Measurements from ENCODE around the gene NFIB.

Gene NFIB

GRCh38 chr9:14098486-14099180 lies 215.3 kb downstream of the NFIB start:
- no peak for DNase-seq (ENCODE audit: low read depth)

GRCh38 chr9:14097666-14098415 lies 216.1 kb downstream of the NFIB start:
- no peak for DNase-seq (ENCODE audit: low read depth)

- DNase-seq (ENCODE audit: low read depth): no peak
These were observed 216.7 kb downstream of the NFIB start for GRCh38 chr9:14097215-14097614.

- DNase-seq (ENCODE audit: low read depth): no peak
These were observed 217.6 kb downstream of the NFIB start for GRCh38 chr9:14096258-14096922.

- DNase-seq (ENCODE audit: low read depth): no peak
These were observed 218.7 kb downstream of the NFIB start for GRCh38 chr9:14095277-14095676.

GRCh38 chr9:14094491-14094890 lies 219.4 kb downstream of the NFIB start:
- DNase-seq (ENCODE audit: low read depth): no peak

- DNase-seq (ENCODE audit: low read depth): no peak
These were observed 221.6 kb downstream of the NFIB start for GRCh38 chr9:14092344-14092743.

GRCh38 chr9:14089051-14089803 lies 224.7 kb downstream of the NFIB start:
- DNase-seq (ENCODE audit: low read depth): no peak

GRCh38 chr9:14087576-14087975 lies 226.4 kb downstream of the NFIB start:
- no peak for DNase-seq (ENCODE audit: low read depth)

- no peak for DNase-seq (ENCODE audit: low read depth)
These were observed 227.4 kb downstream of the NFIB start for GRCh38 chr9:14086495-14086894.

GRCh38 chr9:14085810-14086209 lies 228.1 kb downstream of the NFIB start:
- no peak for DNase-seq (ENCODE audit: low read depth)

- no peak for DNase-seq (ENCODE audit: low read depth)
These were observed 229.1 kb downstream of the NFIB start for GRCh38 chr9:14084867-14085266.

- DNase-seq (ENCODE audit: low read depth): no peak
These were observed 230.6 kb downstream of the NFIB start for GRCh38 chr9:14083366-14083765.

GRCh38 chr9:14082732-14083131 lies 231.2 kb downstream of the NFIB start:
- no peak for DNase-seq (ENCODE audit: low read depth)

GRCh38 chr9:14081745-14082144 lies 232.2 kb downstream of the NFIB start:
- DNase-seq (ENCODE audit: low read depth): no peak

GRCh38 chr9:14080959-14081542 lies 232.9 kb downstream of the NFIB start:
- no peak for DNase-seq (ENCODE audit: low read depth)

GRCh38 chr9:14079440-14079839 lies 234.5 kb downstream of the NFIB start:
- DNase-seq (ENCODE audit: low read depth): no peak

- DNase-seq (ENCODE audit: low read depth): no peak
These were observed 236.3 kb downstream of the NFIB start for GRCh38 chr9:14077672-14078071.

- no peak for DNase-seq (ENCODE audit: low read depth)
These were observed 238.7 kb downstream of the NFIB start for GRCh38 chr9:14075218-14075617.

GRCh38 chr9:14072850-14073249 lies 241.1 kb downstream of the NFIB start:
- DNase-seq (ENCODE audit: low read depth): no peak

- no peak for DNase-seq (ENCODE audit: low read depth)
These were observed 242.5 kb downstream of the NFIB start for GRCh38 chr9:14071484-14071883.

GRCh38 chr9:14068690-14069089 lies 245.3 kb downstream of the NFIB start:
- no peak for DNase-seq (ENCODE audit: low read depth)

Measured in HS-27A (cell line).